ENCODE results near the gene THBS1. TPM values are rescaled to one million over a fixed set of nuclear protein-coding genes. Genes with fewer than 3 reads are reported as not detected.

THBS1 gene
- total and polyA plus RNA-seq, 2 experiments from 2014 or later: 82.9 to 220 TPM

DNA sequence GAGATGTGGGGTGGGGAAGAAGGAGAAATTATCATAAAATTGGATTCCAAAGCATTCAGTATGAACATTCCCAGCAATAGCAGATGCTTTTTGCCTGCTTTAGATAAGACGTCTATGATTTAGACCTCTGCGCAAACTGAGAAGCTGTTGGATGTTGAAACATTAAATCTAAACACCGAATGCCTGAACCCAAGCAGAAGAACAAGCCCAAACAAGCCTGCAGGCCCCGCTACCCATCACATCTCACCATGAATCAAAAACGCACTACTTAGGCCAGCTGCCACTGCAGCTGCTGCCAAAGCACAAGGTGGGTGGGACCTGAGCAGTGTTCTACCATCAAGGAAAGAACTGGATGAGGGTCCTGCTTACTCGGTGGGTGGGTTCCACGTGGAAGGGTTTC is 24.4 kb upstream of the THBS1 start:
- Histone ChIP-seq H3K9me2 (replicated peaks; ENCODE audit: insufficient read depth) (no peaks in the 10 kb centered on the region), H3K79me2 (no peaks in the 10 kb centered on the region), H4K20me1 (ENCODE audit: insufficient read depth, poor library complexity, severe bottlenecking) (no peaks in the 10 kb centered on the region), H3K27me3 (no peaks in the 10 kb centered on the region), H3K4me3 (no peak overlapping the region), H3K27ac (peak overlapping the region; percentile 70), H3K4me1 (ENCODE audit: insufficient read depth) (peaks cover 8% of the 10 kb centered on the region), H3K9me3 (ENCODE audit: low read depth) (no peaks in the 10 kb centered on the region), H3K36me3 (replicated peaks; ENCODE audit: insufficient read depth, low read depth) (no peaks in the 10 kb centered on the region), H3K4me2 (no peak overlapping the region), H2AFZ (no peak overlapping the region)
- 63% methylated on average over 7 of the region's 7 CpGs for WGBS (ENCODE audit: low lambda C conversion rate, missing lambda C conversion rate)
- TF ChIP-seq CTCF (IDR thresholded peaks at IDR 0.05; ENCODE audit: poor library complexity): no peak
- TF ChIP-seq EZH2phosphoT487 (IDR thresholded peaks at IDR 0.05; ENCODE audit: low read depth, severe bottlenecking, unreplicated experiment): no peak
- TF ChIP-seq EZH2 (IDR thresholded peaks at IDR 0.05; ENCODE audit: borderline replicate concordance): no peak
- no peak for DNase-seq (ENCODE audit: low spot score)

DNA sequence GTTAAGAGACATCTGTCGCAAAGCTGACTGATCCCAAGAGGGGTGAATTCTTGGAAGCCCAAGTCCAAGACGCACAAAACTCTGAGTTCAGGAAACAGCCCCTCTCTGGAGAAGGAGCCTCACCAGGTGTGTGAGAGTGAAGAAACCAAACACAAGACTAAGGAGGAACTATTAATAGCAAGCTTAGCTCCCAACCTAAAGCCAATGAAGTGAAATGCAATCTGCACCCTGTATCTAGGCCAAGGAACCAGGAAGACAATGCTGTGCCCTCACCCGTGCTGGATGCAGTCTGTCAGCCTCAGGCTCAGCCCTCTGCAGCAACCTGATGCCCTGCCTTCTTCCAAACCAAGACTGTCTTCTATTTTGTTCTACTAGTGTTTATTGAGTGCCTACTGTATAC is 22.5 kb upstream of the THBS1 start:
- Histone ChIP-seq H3K27me3 (no peaks in the 10 kb centered on the region), H4K20me1 (ENCODE audit: insufficient read depth, poor library complexity, severe bottlenecking) (no peaks in the 10 kb centered on the region), H3K27ac (no peak overlapping the region), H3K79me2 (no peaks in the 10 kb centered on the region), H2AFZ (no peak overlapping the region), H3K9me3 (ENCODE audit: low read depth) (no peaks in the 10 kb centered on the region), H3K4me1 (ENCODE audit: insufficient read depth) (peaks cover 8% of the 10 kb centered on the region), H3K9me2 (replicated peaks; ENCODE audit: insufficient read depth) (no peaks in the 10 kb centered on the region), H3K4me2 (no peak overlapping the region), H3K4me3 (no peak overlapping the region), H3K36me3 (replicated peaks; ENCODE audit: insufficient read depth, low read depth) (no peaks in the 10 kb centered on the region)
- 89% methylated on average over 3 of the region's 3 CpGs for WGBS (ENCODE audit: low lambda C conversion rate, missing lambda C conversion rate)
- DNase-seq (ENCODE audit: low spot score): no peak
- no peak for TF ChIP-seq EZH2 (IDR thresholded peaks at IDR 0.05; ENCODE audit: borderline replicate concordance)
- TF ChIP-seq CTCF (IDR thresholded peaks at IDR 0.05; ENCODE audit: poor library complexity): no peak
- no peak for TF ChIP-seq EZH2phosphoT487 (IDR thresholded peaks at IDR 0.05; ENCODE audit: low read depth, severe bottlenecking, unreplicated experiment)

DNA sequence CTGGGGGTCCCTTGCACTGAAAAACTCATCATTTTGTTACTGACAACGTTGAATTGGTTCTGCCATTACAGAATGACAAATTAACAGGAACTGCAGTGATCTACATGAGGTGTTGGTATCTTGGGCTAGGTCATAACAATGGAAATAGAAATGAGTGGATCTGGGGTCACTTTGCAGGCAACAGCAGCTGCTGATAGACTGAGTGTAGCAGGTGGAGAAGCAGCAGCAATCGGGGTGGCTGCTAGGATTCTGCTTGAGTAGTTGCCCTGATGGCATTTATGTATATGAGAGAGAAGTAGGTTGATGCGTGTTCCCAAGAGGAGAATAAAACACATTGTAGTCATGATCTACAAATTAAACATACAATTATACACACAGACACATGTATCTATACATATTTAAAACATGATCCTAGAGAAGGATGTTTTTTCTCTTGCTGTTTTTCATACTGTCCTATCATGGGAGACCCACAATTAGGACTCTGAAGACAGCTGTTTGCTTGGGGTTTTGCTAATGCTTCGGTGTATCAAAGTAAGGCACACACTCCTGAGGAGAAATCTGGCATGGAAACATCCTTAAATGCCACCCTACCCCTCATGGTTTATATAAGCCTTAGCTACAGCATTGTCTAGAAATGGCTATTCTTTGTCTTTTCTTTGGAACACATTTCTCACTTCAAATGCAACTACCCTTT is 15.8 kb upstream of the THBS1 start:
- H2AFZ ChIP-seq: no peak overlapping the region
- no peak for DNase-seq (ENCODE audit: low spot score)
- H3K36me3 ChIP-seq (replicated peaks; ENCODE audit: insufficient read depth, low read depth): no peaks in the 10 kb centered on the region
- no peak overlapping the region for H3K4me2 ChIP-seq
- no peaks in the 10 kb centered on the region for H3K4me1 ChIP-seq (ENCODE audit: insufficient read depth)
- no peaks in the 10 kb centered on the region for H3K79me2 ChIP-seq
- TF ChIP-seq CTCF (IDR thresholded peaks at IDR 0.05; ENCODE audit: poor library complexity): no peak
- TF ChIP-seq EZH2phosphoT487 (IDR thresholded peaks at IDR 0.05; ENCODE audit: low read depth, severe bottlenecking, unreplicated experiment): no peak
- TF ChIP-seq EZH2 (IDR thresholded peaks at IDR 0.05; ENCODE audit: borderline replicate concordance): no peak
- H3K9me2 ChIP-seq (replicated peaks; ENCODE audit: insufficient read depth): no peaks in the 10 kb centered on the region
- H3K27me3 ChIP-seq: no peaks in the 10 kb centered on the region
- H3K4me3 ChIP-seq: no peak overlapping the region
- H3K27ac ChIP-seq: no peak overlapping the region
- H3K9me3 ChIP-seq (ENCODE audit: low read depth): no peaks in the 10 kb centered on the region
- no peaks in the 10 kb centered on the region for H4K20me1 ChIP-seq (ENCODE audit: insufficient read depth, poor library complexity, severe bottlenecking)
- WGBS (ENCODE audit: low lambda C conversion rate, missing lambda C conversion rate): 92% methylated on average over 4 of the region's 4 CpGs
